K562 (cell line): ENCODE measurements around the gene HSPB6. TPM values are rescaled to one million over a fixed set of nuclear protein-coding genes. Genes with fewer than 3 reads are reported as not detected.
A peak's percentile ranks its signal among the peaks of the same experiment; 100 is the strongest.

Experiments used
- BDP1 ChIP-seq: IDR thresholded peaks from 3 replicates; pipeline ENCODE4 v1.6.1; 2011; ENCODE audit not compliant: insufficient read length, insufficient read depth
- BHLHE40 ChIP-seq: IDR thresholded peaks from 2 replicates; pipeline ENCODE4 v1.6.1; 2011; ENCODE audit warnings: low read length, improper control_type of control experiment
- C11orf30 ChIP-seq: fragments of 450-650 bp; IDR thresholded peaks from 2 replicates; pipeline ENCODE4 v1.6.1; 2016; ENCODE audit warnings: low read depth, mild to moderate bottlenecking
- CAMTA2 ChIP-seq: fragments of 250-450 bp; sonication (Bioruptor Pico); conservative IDR thresholded peaks from 2 replicates; pipeline ENCODE4 v1.5.1; 2022
- CBX2 ChIP-seq: fragments of 200-600 bp; sonication (generic); IDR thresholded peaks from one replicate; pipeline ENCODE4 v1.6.1; 2012; ENCODE audit warnings: mild to moderate bottlenecking, low read length, inconsistent platforms; ENCODE audit not compliant: insufficient read depth, poor library complexity, severe bottlenecking
- CBX3 ChIP-seq, 2 experiments: IDR thresholded peaks; 1 replicate in 1 of 2; 2 replicates in 1 of 2; pipeline ENCODE4 v1.6.1; 2012; ENCODE audit warnings: inconsistent platforms in 2 of 2, low read length in 2 of 2, borderline replicate concordance in 1 of 2, control low read depth in 1 of 2
- CEBPB ChIP-seq: fragments of 450-650 bp; IDR thresholded peaks from 2 replicates; pipeline ENCODE4 v1.6.1; 2016; ENCODE audit warnings: missing genetic modification characterization, missing compliant biosample characterization
- DDX20 ChIP-seq: fragments of 450-650 bp; IDR thresholded peaks from 2 replicates; pipeline ENCODE4 v1.6.1; 2016; ENCODE audit warnings: missing genetic modification characterization, low read depth, mild to moderate bottlenecking, missing compliant biosample characterization, moderate library complexity
- LCOR ChIP-seq: sonication (generic); formaldehyde crosslinking; IDR thresholded peaks from 2 replicates; pipeline ENCODE4 v1.8.0; 2022; ENCODE audit warnings: mild to moderate bottlenecking, missing genetic modification reagents
- MAZ ChIP-seq, 2 experiments: fragments of 450-650 bp in 1 of 2; sonication (generic) in 1 of 2; formaldehyde crosslinking; IDR thresholded peaks in 1 of 2; conservative IDR thresholded peaks in 1 of 2; 2 replicates each; pipeline versions ENCODE4 v1.4.0 to v1.5.0; 2020; ENCODE audit warnings: mild to moderate bottlenecking in 1 of 2, missing genetic modification reagents in 1 of 2
- NCOA4 ChIP-seq: fragments of 450-650 bp; IDR thresholded peaks from 2 replicates; pipeline ENCODE4 v1.6.1; 2018; ENCODE audit warnings: mild to moderate bottlenecking; ENCODE audit not compliant: partially characterized antibody
- NFE2 ChIP-seq: IDR thresholded peaks from 2 replicates; pipeline ENCODE4 v1.6.1; 2014; ENCODE audit warnings: antibody characterized with exemption, low read depth
- PTTG1 ChIP-seq: fragments of 450-650 bp; IDR thresholded peaks from 2 replicates; pipeline ENCODE4 v1.6.1; 2016; ENCODE audit warnings: low read depth, mild to moderate bottlenecking, missing genetic modification characterization, missing compliant biosample characterization
- RCOR1 ChIP-seq, 2 experiments: IDR thresholded peaks; 2 replicates each; pipeline ENCODE4 v1.6.1; 2012; ENCODE audit warnings: low read depth in 2 of 2, low read length in 2 of 2, borderline replicate concordance in 1 of 2, improper control_type of control experiment in 1 of 2
- RUNX1 ChIP-seq: sonication (generic); IDR thresholded peaks from 2 replicates; pipeline ENCODE4 v1.6.1; 2016; ENCODE audit warnings: antibody characterized with exemption, low read depth
- TCF3 ChIP-seq: sonication (generic); formaldehyde crosslinking; IDR thresholded peaks from 2 replicates; pipeline ENCODE4 v1.4.0; 2020; ENCODE audit warnings: mild to moderate bottlenecking, missing genetic modification reagents
- TEAD1 ChIP-seq, 2 experiments: fragments of 450-650 bp in 1 of 2; sonication (generic) in 1 of 2; formaldehyde crosslinking; IDR thresholded peaks; 2 replicates each; pipeline versions ENCODE4 v1.4.0 to v1.8.0; 2020 to 2022; ENCODE audit warnings: mild to moderate bottlenecking in 2 of 2, missing genetic modification reagents in 1 of 2
- ZKSCAN3 ChIP-seq: fragments of 250-450 bp; sonication (Bioruptor Pico); IDR thresholded peaks from 2 replicates; pipeline ENCODE4 v1.4.0; 2020
- ZSCAN29 ChIP-seq: fragments of 450-650 bp; IDR thresholded peaks from 2 replicates; pipeline ENCODE4 v1.6.1; 2017
- ZZZ3 ChIP-seq: fragments of 450-650 bp; IDR thresholded peaks from 2 replicates; pipeline ENCODE4 v1.6.1; 2016; ENCODE audit warnings: antibody characterized with exemption, mild to moderate bottlenecking, moderate library complexity
- polyA plus RNA-seq, 8 experiments: library from polyadenylated mRNA; depleted of rRNA in 4 of 8; stranded (reverse) in 5 of 8; unstranded in 3 of 8; fragments of >200 nt; fragmentation: Nextera tagmentation in 2 of 8; fragmentation: Illumina TruSeq in 1 of 8; extraction: Ambion mirVana in 2 of 8; extraction: Trizol in 1 of 8; gene quantifications; 2 replicates each; pipeline versions ENCODE4 v1.2.1 to v1.2.3, GENCODE V29; 2011 to 2014; ENCODE audit warnings: inconsistent platforms in 1 of 8, missing spikeins in 1 of 8
- total RNA-seq, 7 experiments: library from RNA; depleted of rRNA in 6 of 7; stranded (reverse); fragments of >200 nt in 6 of 7; fragmentation: Illumina TruSeq in 2 of 7; extraction: Trizol in 2 of 7; gene quantifications; 2 replicates each; pipeline versions ENCODE4 v1.2.1 to v1.2.3, GENCODE V29; 2011 to 2021; ENCODE audit warnings: low replicate concordance in 1 of 7
- TF ChIP-seq, protein P1 (sequence below): fragments of 250-450 bp; sonication (Bioruptor Pico); IDR thresholded peaks from 2 replicates; pipeline ENCODE4 v1.5.0; 2020; ENCODE audit warnings: mild to moderate bottlenecking, borderline replicate concordance
- TF ChIP-seq, protein P2 (sequence below): sonication (generic); formaldehyde crosslinking; IDR thresholded peaks from 2 replicates; pipeline ENCODE4 v1.9.0; 2022; ENCODE audit warnings: mild to moderate bottlenecking, missing genetic modification reagents
- TF ChIP-seq, protein P3 (sequence below): fragments of 450-650 bp; formaldehyde crosslinking; IDR thresholded peaks from 2 replicates; pipeline ENCODE4 v1.4.0; 2022; ENCODE audit warnings: missing genetic modification characterization
- TF ChIP-seq, protein P4 (sequence below): IDR thresholded peaks from 2 replicates; pipeline ENCODE4 v1.6.1; 2016; ENCODE audit warnings: missing genetic modification characterization, missing compliant biosample characterization

Gene HSPB6
- total and polyA plus RNA-seq, 9 of the 15 experiments (the other 6 are each of a cell fraction or from before 2014, with no cell fraction given) = 0.55 TPM; not detected in 8

DNA sequence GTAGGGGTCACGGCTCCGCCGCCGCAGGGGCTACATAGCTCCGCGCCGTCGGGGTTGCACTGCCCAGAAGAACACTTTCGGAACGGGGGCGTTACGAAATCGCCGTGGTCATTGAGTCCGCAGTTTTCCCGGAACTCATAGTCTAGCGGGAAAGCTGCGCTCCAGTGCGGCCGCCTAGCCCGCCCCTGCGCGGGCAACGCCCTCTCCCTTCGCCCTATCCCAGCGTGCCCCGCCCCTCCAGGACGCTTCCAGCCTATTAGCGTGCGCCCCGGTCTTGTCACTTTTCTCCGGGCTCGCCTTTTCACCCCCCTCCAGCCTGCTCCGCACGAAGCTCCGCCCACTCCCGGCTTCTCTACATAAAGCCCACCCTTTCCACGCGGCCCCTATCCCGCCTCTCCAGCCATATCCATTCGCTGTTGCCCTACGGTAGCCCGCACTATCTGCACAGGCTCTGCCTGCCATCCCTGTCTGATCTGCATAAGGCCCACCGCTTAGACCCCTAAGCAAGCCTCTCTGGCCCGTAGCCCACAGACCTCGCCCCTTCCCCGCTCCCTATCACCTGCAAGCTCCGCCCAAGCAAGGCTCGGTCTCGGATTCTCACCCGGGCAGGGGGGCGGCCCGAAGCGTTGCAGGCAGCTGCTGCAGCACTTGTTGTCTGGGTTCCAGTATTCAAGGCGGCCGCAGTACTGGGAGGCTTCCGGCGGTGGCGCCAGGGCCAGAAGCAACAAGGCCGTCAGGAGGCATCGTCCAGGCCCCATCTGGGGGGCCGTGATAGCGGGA lies 16.2 kb downstream of the HSPB6 start (continued):
- TF ChIP-seq, protein P1, sequence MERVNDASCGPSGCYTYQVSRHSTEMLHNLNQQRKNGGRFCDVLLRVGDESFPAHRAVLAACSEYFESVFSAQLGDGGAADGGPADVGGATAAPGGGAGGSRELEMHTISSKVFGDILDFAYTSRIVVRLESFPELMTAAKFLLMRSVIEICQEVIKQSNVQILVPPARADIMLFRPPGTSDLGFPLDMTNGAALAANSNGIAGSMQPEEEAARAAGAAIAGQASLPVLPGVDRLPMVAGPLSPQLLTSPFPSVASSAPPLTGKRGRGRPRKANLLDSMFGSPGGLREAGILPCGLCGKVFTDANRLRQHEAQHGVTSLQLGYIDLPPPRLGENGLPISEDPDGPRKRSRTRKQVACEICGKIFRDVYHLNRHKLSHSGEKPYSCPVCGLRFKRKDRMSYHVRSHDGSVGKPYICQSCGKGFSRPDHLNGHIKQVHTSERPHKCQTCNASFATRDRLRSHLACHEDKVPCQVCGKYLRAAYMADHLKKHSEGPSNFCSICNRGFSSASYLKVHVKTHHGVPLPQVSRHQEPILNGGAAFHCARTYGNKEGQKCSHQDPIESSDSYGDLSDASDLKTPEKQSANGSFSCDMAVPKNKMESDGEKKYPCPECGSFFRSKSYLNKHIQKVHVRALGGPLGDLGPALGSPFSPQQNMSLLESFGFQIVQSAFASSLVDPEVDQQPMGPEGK (CRISPR knock-in tag) = no peak
- peak; percentile 61; the same call in 1 of the 2 replicates for TF ChIP-seq LCOR (CRISPR knock-in tag)
- TF ChIP-seq CBX3 (IDR thresholded peaks at IDR 0.05; ENCODE audit: borderline replicate concordance in 1 of 2, low read length in 2 of 2) = no peak
- TF ChIP-seq ZZZ3 = no peak
- TF ChIP-seq CBX2 = no peak
- TF ChIP-seq TCF3 (CRISPR knock-in tag) = peak; percentile 73
- TF ChIP-seq RCOR1 (IDR thresholded peaks at IDR 0.05; ENCODE audit: borderline replicate concordance in 1 of 2, low read depth in 2 of 2, low read length in 2 of 2) = no peak
- TF ChIP-seq CAMTA2 (CRISPR knock-in tag) = no peak
- no peak for TF ChIP-seq C11orf30
- TF ChIP-seq PTTG1 (tag) = no peak
- no peak for TF ChIP-seq DDX20 (tag)
- TF ChIP-seq NCOA4 = no peak
- peak; percentile 97 for TF ChIP-seq CEBPB (tag)
- no peak for TF ChIP-seq RUNX1
- peak; percentile 2; the same call in 1 of the 2 replicates for TF ChIP-seq BHLHE40
- TF ChIP-seq, protein P2, sequence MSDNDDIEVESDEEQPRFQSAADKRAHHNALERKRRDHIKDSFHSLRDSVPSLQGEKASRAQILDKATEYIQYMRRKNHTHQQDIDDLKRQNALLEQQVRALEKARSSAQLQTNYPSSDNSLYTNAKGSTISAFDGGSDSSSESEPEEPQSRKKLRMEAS (CRISPR knock-in tag) = peak; percentile 81
- peak; percentile 67 to 86 for TF ChIP-seq MAZ (CRISPR knock-in tag; conservative IDR thresholded peaks at IDR 0.05 in 1 of 2, IDR thresholded peaks at IDR 0.05 in 1 of 2)
- no peak for TF ChIP-seq ZKSCAN3 (CRISPR knock-in tag)
- 0 out of 2 replicates have a peak, but pooled peaks have one; percentile 6 for TF ChIP-seq NFE2
- peak in 1 of 2 experiments; percentile 49; a peak in 2 of 4 replicates for TF ChIP-seq TEAD1 (CRISPR knock-in tag; IDR thresholded peaks at IDR 0.05)
- TF ChIP-seq, protein P3, sequence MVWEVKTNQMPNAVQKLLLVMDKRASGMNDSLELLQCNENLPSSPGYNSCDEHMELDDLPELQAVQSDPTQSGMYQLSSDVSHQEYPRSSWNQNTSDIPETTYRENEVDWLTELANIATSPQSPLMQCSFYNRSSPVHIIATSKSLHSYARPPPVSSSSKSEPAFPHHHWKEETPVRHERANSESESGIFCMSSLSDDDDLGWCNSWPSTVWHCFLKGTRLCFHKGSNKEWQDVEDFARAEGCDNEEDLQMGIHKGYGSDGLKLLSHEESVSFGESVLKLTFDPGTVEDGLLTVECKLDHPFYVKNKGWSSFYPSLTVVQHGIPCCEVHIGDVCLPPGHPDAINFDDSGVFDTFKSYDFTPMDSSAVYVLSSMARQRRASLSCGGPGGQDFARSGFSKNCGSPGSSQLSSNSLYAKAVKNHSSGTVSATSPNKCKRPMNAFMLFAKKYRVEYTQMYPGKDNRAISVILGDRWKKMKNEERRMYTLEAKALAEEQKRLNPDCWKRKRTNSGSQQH (CRISPR knock-in tag) = no peak
- no peak for TF ChIP-seq ZSCAN29
- TF ChIP-seq, protein P4, sequence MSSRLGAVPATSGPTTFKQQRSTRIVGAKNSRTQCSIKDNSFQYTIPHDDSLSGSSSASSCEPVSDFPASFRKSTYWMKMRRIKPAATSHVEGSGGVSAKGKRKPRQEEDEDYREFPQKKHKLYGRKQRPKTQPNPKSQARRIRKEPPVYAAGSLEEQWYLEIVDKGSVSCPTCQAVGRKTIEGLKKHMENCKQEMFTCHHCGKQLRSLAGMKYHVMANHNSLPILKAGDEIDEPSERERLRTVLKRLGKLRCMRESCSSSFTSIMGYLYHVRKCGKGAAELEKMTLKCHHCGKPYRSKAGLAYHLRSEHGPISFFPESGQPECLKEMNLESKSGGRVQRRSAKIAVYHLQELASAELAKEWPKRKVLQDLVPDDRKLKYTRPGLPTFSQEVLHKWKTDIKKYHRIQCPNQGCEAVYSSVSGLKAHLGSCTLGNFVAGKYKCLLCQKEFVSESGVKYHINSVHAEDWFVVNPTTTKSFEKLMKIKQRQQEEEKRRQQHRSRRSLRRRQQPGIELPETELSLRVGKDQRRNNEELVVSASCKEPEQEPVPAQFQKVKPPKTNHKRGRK (tag) = no peak
- no peak for TF ChIP-seq BDP1
